A673 (cell line): Measurements from ENCODE around the gene TMEFF2.

Experiments
- CTCF ChIP-seq: fragments of 300-800, 200-600 bp; sonication (generic); conservative IDR thresholded peaks from 2 replicates; pipeline ENCODE4 v1.5.1; 2017; ENCODE audit warnings: low read depth, mild to moderate bottlenecking, antibody characterized with exemption, low read length, moderate library complexity, mixed read lengths
- EZH2 ChIP-seq: fragments of 200-600 bp; sonication (generic); IDR thresholded peaks from 2 replicates; pipeline ENCODE4 v1.6.1; 2017; ENCODE audit warnings: borderline replicate concordance, low read depth, mild to moderate bottlenecking, mixed read lengths, antibody characterized with exemption, low read length; ENCODE audit not compliant: poor library complexity, severe bottlenecking

- no peak for TF ChIP-seq CTCF
- TF ChIP-seq EZH2 = no peak
Measured at GRCh38 chr2:192087398-192087958, 107.3 kb downstream of the TMEFF2 start.
